ENCODE results near the gene SMARCA2.

Gene SMARCA2

DNA sequence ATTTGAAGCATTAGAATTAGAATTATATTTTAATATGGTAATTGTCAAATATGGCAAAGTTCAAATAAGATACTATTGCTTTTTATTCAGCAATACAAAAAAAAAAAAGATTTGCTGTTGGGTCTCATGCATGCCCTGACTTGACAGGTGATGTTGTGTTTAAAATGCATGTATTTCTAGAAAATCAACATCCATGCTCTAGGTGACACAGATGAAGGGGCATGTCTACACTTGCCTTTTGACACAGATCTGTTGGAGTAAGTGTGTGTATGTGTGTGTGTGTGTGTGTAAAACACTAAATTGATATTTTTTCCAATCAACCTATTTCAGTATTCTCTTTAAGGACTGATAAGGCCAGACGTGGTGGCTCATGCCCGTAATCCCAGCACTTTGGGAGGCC lies 38.1 kb upstream of the SMARCA2 start:
- H3K27ac ChIP-seq = no peak overlapping the region
- H3K4me3 ChIP-seq (ENCODE audit: low read depth, low read length) = no peak overlapping the region
- in situ Hi-C loops (cut with HindIII; ENCODE audit: low pct_ligation_motif_present, low sequenced_read_pairs) = no loop called here
- H3K36me3 ChIP-seq (replicated peaks) = no peaks in the 10 kb centered on the region
- H3K27me3 ChIP-seq (replicated peaks) = no peaks in the 10 kb centered on the region
- TF ChIP-seq, protein P1, sequence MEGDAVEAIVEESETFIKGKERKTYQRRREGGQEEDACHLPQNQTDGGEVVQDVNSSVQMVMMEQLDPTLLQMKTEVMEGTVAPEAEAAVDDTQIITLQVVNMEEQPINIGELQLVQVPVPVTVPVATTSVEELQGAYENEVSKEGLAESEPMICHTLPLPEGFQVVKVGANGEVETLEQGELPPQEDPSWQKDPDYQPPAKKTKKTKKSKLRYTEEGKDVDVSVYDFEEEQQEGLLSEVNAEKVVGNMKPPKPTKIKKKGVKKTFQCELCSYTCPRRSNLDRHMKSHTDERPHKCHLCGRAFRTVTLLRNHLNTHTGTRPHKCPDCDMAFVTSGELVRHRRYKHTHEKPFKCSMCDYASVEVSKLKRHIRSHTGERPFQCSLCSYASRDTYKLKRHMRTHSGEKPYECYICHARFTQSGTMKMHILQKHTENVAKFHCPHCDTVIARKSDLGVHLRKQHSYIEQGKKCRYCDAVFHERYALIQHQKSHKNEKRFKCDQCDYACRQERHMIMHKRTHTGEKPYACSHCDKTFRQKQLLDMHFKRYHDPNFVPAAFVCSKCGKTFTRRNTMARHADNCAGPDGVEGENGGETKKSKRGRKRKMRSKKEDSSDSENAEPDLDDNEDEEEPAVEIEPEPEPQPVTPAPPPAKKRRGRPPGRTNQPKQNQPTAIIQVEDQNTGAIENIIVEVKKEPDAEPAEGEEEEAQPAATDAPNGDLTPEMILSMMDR (IDR thresholded peaks at IDR 0.05; ENCODE audit: low read depth, low read length, missing control alignments) = no peak
- no peak for DNase-seq

DNA sequence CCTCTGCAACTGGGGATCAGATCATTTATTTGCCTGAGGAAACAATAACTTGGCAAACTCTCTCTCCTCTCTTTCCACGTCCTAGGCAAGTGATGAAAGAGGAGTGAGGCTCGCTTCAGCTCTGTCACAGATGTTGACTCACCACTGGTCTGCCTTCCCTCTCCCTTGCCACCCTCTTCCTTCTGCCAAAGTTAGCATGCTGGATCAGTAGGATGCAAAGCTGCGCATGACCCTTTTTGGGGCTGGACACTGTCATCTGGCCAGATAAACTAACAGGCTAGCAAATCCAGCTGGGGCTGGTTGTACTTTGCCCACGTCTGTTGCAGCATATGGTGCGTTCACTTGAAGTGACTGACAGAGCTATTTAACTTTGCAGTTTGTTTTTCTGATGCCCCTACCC lies 36.2 kb upstream of the SMARCA2 start:
- Histone ChIP-seq H3K4me3 (ENCODE audit: low read depth, low read length) (no peak overlapping the region), H3K27ac (no peak overlapping the region), H3K36me3 (replicated peaks) (no peaks in the 10 kb centered on the region), H3K27me3 (replicated peaks) (no peaks in the 10 kb centered on the region)
- no peak for DNase-seq
- TF ChIP-seq, protein P1 (IDR thresholded peaks at IDR 0.05; ENCODE audit: low read depth, low read length, missing control alignments) = no peak
- in situ Hi-C loops (cut with HindIII; ENCODE audit: low pct_ligation_motif_present, low sequenced_read_pairs) = no loop called here

DNA sequence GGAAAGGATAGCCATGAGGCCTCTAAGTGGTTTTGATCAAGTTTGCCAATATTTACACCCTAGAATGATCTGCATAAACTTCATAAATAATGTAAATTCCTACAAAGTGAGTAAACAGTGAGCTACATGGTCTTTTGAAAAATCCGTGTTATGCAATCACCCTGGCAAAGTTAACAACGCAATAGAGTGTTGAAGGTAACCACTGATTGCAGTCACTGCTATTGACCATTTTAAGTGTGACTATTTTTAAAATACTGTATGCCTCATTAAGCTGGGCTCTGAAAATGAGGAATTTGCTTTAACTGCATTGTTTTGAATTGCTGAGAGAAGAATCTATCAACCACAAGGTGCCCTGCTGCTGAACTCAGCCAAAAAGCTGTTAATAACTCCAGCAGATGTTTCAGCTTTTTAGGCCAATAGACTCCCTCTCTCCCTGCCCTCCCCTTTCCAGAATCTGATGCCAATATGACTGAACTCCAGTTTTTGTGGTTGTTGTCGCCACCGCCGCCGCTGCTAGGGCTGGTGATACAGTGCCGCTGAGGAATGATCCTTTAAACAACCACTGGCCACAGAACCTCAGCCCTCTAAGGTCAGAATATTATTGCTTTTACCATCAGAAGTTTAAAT lies 35.3 kb upstream of the SMARCA2 start:
- in situ Hi-C loops (cut with HindIII; ENCODE audit: low pct_ligation_motif_present, low sequenced_read_pairs) = no loop called here
- Histone ChIP-seq H3K27ac (no peak overlapping the region), H3K36me3 (replicated peaks) (no peaks in the 10 kb centered on the region), H3K27me3 (replicated peaks) (no peaks in the 10 kb centered on the region), H3K4me3 (ENCODE audit: low read depth, low read length) (no peak overlapping the region)
- TF ChIP-seq, protein P1 (IDR thresholded peaks at IDR 0.05; ENCODE audit: low read depth, low read length, missing control alignments) = no peak
- no peak for DNase-seq

DNA sequence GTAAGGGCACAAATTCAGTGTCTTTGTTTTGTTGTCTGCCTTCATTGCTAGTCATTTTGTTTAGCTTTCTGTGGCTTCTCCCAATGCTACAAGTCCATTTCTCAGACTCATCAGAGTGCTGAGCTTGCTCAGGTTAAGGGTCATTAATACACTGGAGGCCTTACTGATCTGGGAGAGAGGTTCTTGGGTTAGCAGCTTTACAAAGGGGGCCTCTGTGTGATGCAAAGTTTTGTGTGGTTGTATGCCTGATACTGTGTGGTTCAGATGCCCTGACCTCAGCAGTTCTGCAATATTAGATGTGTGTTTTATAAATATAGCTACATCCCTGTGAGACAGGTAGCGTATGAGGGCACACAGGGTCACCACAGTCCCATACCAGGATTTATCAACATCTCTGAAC lies 34.8 kb upstream of the SMARCA2 start:
- H3K4me3 ChIP-seq (ENCODE audit: low read depth, low read length) = no peak overlapping the region

DNA sequence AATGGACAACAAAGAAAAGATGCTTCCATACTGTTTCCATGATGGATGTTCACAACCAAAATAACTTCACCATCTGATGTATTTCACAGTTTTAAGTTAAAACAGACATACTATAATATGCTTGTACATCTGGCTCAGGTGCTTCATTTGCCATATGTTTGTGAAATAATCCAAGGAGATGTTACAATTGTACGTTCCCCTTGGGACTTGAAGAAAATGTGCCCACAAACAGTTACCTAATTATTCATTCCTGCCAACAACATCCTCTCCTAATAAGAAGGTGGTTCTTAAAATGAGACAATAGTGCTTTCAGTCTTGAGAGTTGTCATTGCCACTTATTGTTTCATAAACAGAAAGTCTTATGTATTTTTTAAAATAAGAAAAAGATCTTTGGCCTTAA lies 33.1 kb upstream of the SMARCA2 start:
- DNase-seq = no peak
- Histone ChIP-seq H3K4me3 (ENCODE audit: low read depth, low read length) (no peak overlapping the region), H3K27me3 (replicated peaks) (no peaks in the 10 kb centered on the region), H3K27ac (no peak overlapping the region), H3K36me3 (replicated peaks) (no peaks in the 10 kb centered on the region)
- TF ChIP-seq, protein P1 (IDR thresholded peaks at IDR 0.05; ENCODE audit: low read depth, low read length, missing control alignments) = no peak
- in situ Hi-C loops (cut with HindIII; ENCODE audit: low pct_ligation_motif_present, low sequenced_read_pairs) = no loop called here

More for the DNA sequence above, 34.8 kb upstream of the SMARCA2 start:
- no peaks in the 10 kb centered on the region for H3K27me3 ChIP-seq (replicated peaks)
- H3K27ac ChIP-seq = no peak overlapping the region
- no peak for DNase-seq
- TF ChIP-seq, protein P1 (IDR thresholded peaks at IDR 0.05; ENCODE audit: low read depth, low read length, missing control alignments) = no peak
- no peaks in the 10 kb centered on the region for H3K36me3 ChIP-seq (replicated peaks)
- in situ Hi-C loops (cut with HindIII; ENCODE audit: low pct_ligation_motif_present, low sequenced_read_pairs) = no loop called here

DNA sequence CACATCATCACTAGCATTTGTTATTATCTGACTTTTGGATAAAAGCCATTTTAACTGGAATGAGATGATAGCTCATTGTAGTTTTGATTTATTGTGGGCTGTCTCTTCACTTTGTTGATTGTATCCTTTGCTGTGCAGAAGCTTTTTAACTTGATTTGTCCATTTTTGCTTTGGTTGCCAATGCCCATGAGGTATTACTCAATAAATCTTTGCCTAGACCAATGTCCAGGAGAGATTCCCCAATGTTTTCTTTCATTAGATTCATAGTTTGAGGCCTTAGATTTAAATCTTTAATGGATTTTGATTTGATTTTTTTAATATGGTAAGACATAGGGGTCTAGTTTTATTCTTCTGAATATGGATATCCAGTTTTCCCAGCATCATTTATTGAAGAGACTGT lies 28.8 kb upstream of the SMARCA2 start:
- Histone ChIP-seq H3K27me3 (replicated peaks) (no peaks in the 10 kb centered on the region), H3K4me3 (ENCODE audit: low read depth, low read length) (no peak overlapping the region), H3K36me3 (replicated peaks) (no peaks in the 10 kb centered on the region), H3K27ac (no peak overlapping the region)
- no peak for DNase-seq
- TF ChIP-seq, protein P1 (IDR thresholded peaks at IDR 0.05; ENCODE audit: low read depth, low read length, missing control alignments) = no peak
- in situ Hi-C loops (cut with HindIII; ENCODE audit: low pct_ligation_motif_present, low sequenced_read_pairs) = no loop called here

Measured in brain microvascular endothelial cell (primary cell).